Measurements from ENCODE around the gene RAVER1.

- TF ChIP-seq ESRRA (CRISPR knock-in tag; IDR thresholded peaks at IDR 0.05; ENCODE audit: low read depth): no peak
- no peak for TF ChIP-seq KLF6 (CRISPR knock-in tag; IDR thresholded peaks at IDR 0.05)
- TF ChIP-seq AKNA (CRISPR knock-in tag; IDR thresholded peaks at IDR 0.05; ENCODE audit: borderline replicate concordance): no peak
- TF ChIP-seq MAFG (CRISPR knock-in tag; IDR thresholded peaks at IDR 0.05): no peak
- no peak for TF ChIP-seq POLR2AphosphoS5 (IDR thresholded peaks at IDR 0.05; ENCODE audit: low read depth, low read length)
- TF ChIP-seq ETV6 (CRISPR knock-in tag; conservative IDR thresholded peaks at IDR 0.05): no peak
- no peak for TF ChIP-seq ZBTB7A (CRISPR knock-in tag; IDR thresholded peaks at IDR 0.05)
- no peak for TF ChIP-seq SMAD3 (CRISPR knock-in tag; IDR thresholded peaks at IDR 0.05)
- no peak for TF ChIP-seq ZNF746 (CRISPR knock-in tag; IDR thresholded peaks at IDR 0.05)
- TF ChIP-seq ZNF18 (CRISPR knock-in tag; IDR thresholded peaks at IDR 0.05; ENCODE audit: insufficient replicate concordance): no peak
- no peak for TF ChIP-seq EZH2 (conservative IDR thresholded peaks at IDR 0.05; ENCODE audit: low read depth, low read length)
- TF ChIP-seq ATM (IDR thresholded peaks at IDR 0.05; ENCODE audit: borderline replicate concordance): no peak
- no peak for TF ChIP-seq REST (IDR thresholded peaks at IDR 0.05; ENCODE audit: borderline replicate concordance in 1 of 2, low read depth in 1 of 2, low read length in 2 of 2)
- no peak for TF ChIP-seq PBX3 (CRISPR knock-in tag; IDR thresholded peaks at IDR 0.05; ENCODE audit: borderline replicate concordance)
Measured at GRCh38 chr19:10346509-10346908, 13.2 kb upstream of the RAVER1 start.

Measured in HepG2 (cell line).